Stomach (tissue), 9 donors: Measurements from ENCODE around the gene SLC2A10. TPM values are rescaled to one million over a fixed set of nuclear protein-coding genes. Genes with fewer than 3 reads are reported as not detected.

ENCODE experiments used
- DNase-seq, 2 donors: peaks; one replicate each; pipeline versions ENCODE4 v3.0.0 to v3.0.0-alpha.2; 2013 to 2019
- H3K27ac ChIP-seq, 5 donors: fragments of 200-600 bp in 4 of 5; sonication (generic) in 4 of 5; one replicate each; pipeline ENCODE4 v1.5.1; 2013 to 2019; ENCODE audit warnings: mild to moderate bottlenecking in 1 of 5, moderate library complexity in 1 of 5
- H3K27me3 ChIP-seq, 3 donors: fragments of 200-600 bp; sonication (generic); one replicate each; pipeline ENCODE4 v1.5.1; 2017 to 2019; ENCODE audit warnings: mixed run types in 1 of 3
- H3K36me3 ChIP-seq, 4 donors: fragments of 200-600 bp; sonication (generic); 1 replicate in 3 of 4; 2 replicates in 1 of 4; pipeline ENCODE4 v1.5.1; 2016 to 2019
- H3K4me1 ChIP-seq, 4 donors: fragments of 200-600 bp; sonication (generic); one replicate each; pipeline ENCODE4 v1.5.1; 2016 to 2019
- H3K4me3 ChIP-seq, 4 donors: fragments of 200-600 bp; sonication (generic) in 3 of 4; one replicate each; pipeline ENCODE4 v1.5.1; 2016 to 2019; ENCODE audit warnings: mild to moderate bottlenecking in 1 of 4
- H3K9me3 ChIP-seq, 4 donors: fragments of 200-600 bp; sonication (generic); one replicate each; pipeline ENCODE4 v1.5.1; 2016 to 2019
- CTCF ChIP-seq, 7 experiments: fragments of 450-650 bp in 4 of 7; fragments of 200-600 bp in 3 of 7; sonication (generic) in 3 of 7; IDR thresholded peaks; one replicate each; pipeline ENCODE4 v1.5.1; 2016 to 2019; ENCODE audit warnings: antibody characterized with exemption in 7 of 7, control low read depth in 2 of 7, mild to moderate bottlenecking in 1 of 7
- EP300 ChIP-seq: sonication (generic); formaldehyde crosslinking; IDR thresholded peaks from one replicate; pipeline ENCODE4 v1.6.1; 2017; ENCODE audit warnings: antibody characterized with exemption
- POLR2A ChIP-seq, 4 donors: fragments of 450-650 bp; IDR thresholded peaks; one replicate each; pipeline ENCODE4 v1.6.1; 2016; ENCODE audit warnings: antibody characterized with exemption in 4 of 4, control low read depth in 2 of 4, mild to moderate bottlenecking in 1 of 4, moderate library complexity in 1 of 4
- POLR2AphosphoS5 ChIP-seq, 3 donors: sonication (generic); formaldehyde crosslinking; IDR thresholded peaks; one replicate each; pipeline ENCODE4 v1.6.1; 2016; ENCODE audit warnings: antibody characterized with exemption in 3 of 3
- WGBS, 5 donors: extraction: QIAGEN DNeasy Blood & Tissue Kit in 3 of 5; methylation state at CpG; one replicate each; pipeline versions ENCODE4 v1.1.5 to v1.1.7; 2013 to 2018; 5-methylcytosine and 5-hydroxymethylcytosine counted together
- intact Hi-C: fragments of 100-400 bp; cut with DNase I; formaldehyde crosslinking; loops from one replicate; pipeline ENCODE4 v1.15.1; 2023; ENCODE audit warnings: low total_unique reads
- polyA plus RNA-seq, 3 donors: library from polyadenylated mRNA; stranded (reverse); fragments of 200-250 nt; gene quantifications; one replicate each; pipeline ENCODE4 v1.2.3, GENCODE V29; 2013
- total RNA-seq, 5 donors: library from RNA; depleted of rRNA; stranded (reverse); fragments of >200 nt; gene quantifications; one replicate each; pipeline versions ENCODE4 v1.1.0 to v1.2.3, GENCODE V29; 2014 to 2016
- donor health status: healthy with polysubstance abuse.
- donor health status: Bipolar disorder and iron deficiency.
- donor health status: healthy.

Gene SLC2A10
- total and polyA plus RNA-seq, 8 donors = 8.5 to 66.1 (median 21.2) TPM

GRCh38 chr20:46690219-46691106 lies 19.0 kb upstream of the SLC2A10 start:
- H3K36me3 ChIP-seq = peaks cover 0 to 17% (median 12%) of the 10 kb centered on the region in 4 donors
- H3K4me3 ChIP-seq = peak overlapping the region; percentile 70 to 88 (median 82)
- no peak for TF ChIP-seq POLR2AphosphoS5 (IDR thresholded peaks at IDR 0.05)
- no peak for TF ChIP-seq CTCF (IDR thresholded peaks at IDR 0.05)
- peaks cover 15 to 39% (median 28%) of the 10 kb centered on the region in 4 donors for H3K4me1 ChIP-seq
- H3K27me3 ChIP-seq = no peaks in the 10 kb centered on the region
- H3K9me3 ChIP-seq = no peaks in the 10 kb centered on the region
- intact Hi-C loops = no loop called here
- peak in 1 of 2 donors; percentile 53 for DNase-seq
- peak overlapping the region in 4 of 5 donors; percentile 92 to 98 (median 96) for H3K27ac ChIP-seq
- 46 to 51% (median 48%) methylated on average over 13 of the region's 13 CpGs for WGBS, 5 donors

- H3K27ac ChIP-seq = no peak overlapping the region
- no peak overlapping the region for H3K4me3 ChIP-seq
- intact Hi-C loops = no loop called here
- no peak for TF ChIP-seq EP300
- TF ChIP-seq POLR2A (IDR thresholded peaks at IDR 0.05) = no peak
- no peak for TF ChIP-seq CTCF (IDR thresholded peaks at IDR 0.05)
- no peak for TF ChIP-seq POLR2AphosphoS5 (IDR thresholded peaks at IDR 0.05)
- H3K9me3 ChIP-seq = no peaks in the 10 kb centered on the region
- H3K27me3 ChIP-seq = no peaks in the 10 kb centered on the region
- peaks cover 15 to 31% (median 25%) of the 10 kb centered on the region in 4 donors for H3K4me1 ChIP-seq
- 43 to 79% (median 71%) methylated on average over 4 of the region's 4 CpGs for WGBS, 5 donors
- no peak for DNase-seq
- peaks cover 0 to 9% (median 8%) of the 10 kb centered on the region in 4 donors for H3K36me3 ChIP-seq
Measured at GRCh38 chr20:46691196-46691595, 18.3 kb upstream of the SLC2A10 start.

- intact Hi-C loops = no loop called here
- no peak for TF ChIP-seq POLR2A (IDR thresholded peaks at IDR 0.05)
- TF ChIP-seq EP300 = no peak
- TF ChIP-seq CTCF (IDR thresholded peaks at IDR 0.05) = no peak
- Histone ChIP-seq H3K4me1 (peaks cover 0 to 7% (median 0%) of the 10 kb centered on the region in 4 donors), H3K27ac (no peak overlapping the region), H3K9me3 (no peaks in the 10 kb centered on the region), H3K27me3 (peaks cover 0 to 7% (median 0%) of the 10 kb centered on the region in 3 donors), H3K4me3 (no peak overlapping the region), H3K36me3 (no peaks in the 10 kb centered on the region)
- DNase-seq = peak in 1 of 2 donors; percentile 54
- WGBS, 5 donors = 50 to 90% (median 73%) methylated on average over 2 of the region's 2 CpGs
Measured at GRCh38 chr20:46694484-46694883, 15.0 kb upstream of the SLC2A10 start.

- no peak overlapping the region for H3K4me3 ChIP-seq
- H3K4me1 ChIP-seq = no peaks in the 10 kb centered on the region
- no peak overlapping the region for H3K27ac ChIP-seq
- H3K27me3 ChIP-seq = peaks cover 0 to 7% (median 0%) of the 10 kb centered on the region in 3 donors
- TF ChIP-seq EP300 (no peak), POLR2AphosphoS5 (IDR thresholded peaks at IDR 0.05) (no peak), CTCF (IDR thresholded peaks at IDR 0.05) (no peak), POLR2A (IDR thresholded peaks at IDR 0.05) (no peak)
- WGBS, 5 donors = 13 to 33% (median 25%) methylated on average over 3 of the region's 3 CpGs
- peak in 1 of 2 donors; percentile 59 for DNase-seq
- H3K36me3 ChIP-seq = no peaks in the 10 kb centered on the region
- intact Hi-C loops = no loop called here
- no peaks in the 10 kb centered on the region for H3K9me3 ChIP-seq
Measured at GRCh38 chr20:46695892-46696291, 13.6 kb upstream of the SLC2A10 start.
